Neural cell (in vitro differentiated cells): Measurements from ENCODE around the gene CASP10. TPM values are rescaled to one million over a fixed set of nuclear protein-coding genes. Genes with fewer than 3 reads are reported as not detected.

Source experiments
- H2AFZ ChIP-seq: fragments of 200-600, 300-800 bp; sonication (generic), shearing (Covaris generic); 2 replicates; pipeline ENCODE4 v1.6.0; 2014; ENCODE audit warnings: low read depth, mild to moderate bottlenecking, antibody characterized with exemption, low read length, moderate library complexity
- H3F3A ChIP-seq: fragments of 200-600 bp; shearing (Covaris generic); 2 replicates; pipeline ENCODE4 v1.6.1; 2016; ENCODE audit warnings: mild to moderate bottlenecking, moderate library complexity, mixed read lengths, antibody characterized with exemption, low read length; ENCODE audit not compliant: insufficient read depth, poor library complexity, severe bottlenecking
- H3K27ac ChIP-seq: fragments of 200-600, 300-800 bp; sonication (generic), shearing (Covaris generic); 2 replicates; pipeline ENCODE4 v1.5.1; 2014; ENCODE audit warnings: mild to moderate bottlenecking, low read length, moderate library complexity
- H3K27me3 ChIP-seq: fragments of 300-800, 200-600 bp; sonication (generic), shearing (Covaris generic); 2 replicates; pipeline ENCODE4 v1.6.0; 2014; ENCODE audit warnings: mild to moderate bottlenecking, low read depth, low read length, moderate library complexity; ENCODE audit not compliant: insufficient read depth
- H3K36me3 ChIP-seq: fragments of 300-800, 200-600 bp; sonication (generic), shearing (Covaris generic); 2 replicates; pipeline ENCODE4 v1.5.1; 2014; ENCODE audit warnings: mild to moderate bottlenecking, antibody characterized with exemption, low read length, moderate library complexity; ENCODE audit not compliant: insufficient read depth
- H3K4me2 ChIP-seq: fragments of 300-800, 200-600 bp; sonication (generic), shearing (Covaris generic); 2 replicates; pipeline ENCODE4 v1.6.0; 2014; ENCODE audit warnings: mild to moderate bottlenecking, low read length
- H3K4me3 ChIP-seq: fragments of 300-800, 200-600 bp; sonication (generic), shearing (Covaris generic); 2 replicates; pipeline ENCODE4 v1.5.1; 2014; ENCODE audit warnings: mild to moderate bottlenecking, low read length, moderate library complexity
- H3K79me2 ChIP-seq: fragments of 200-600 bp; shearing (Covaris generic); replicated peaks from 2 replicates; pipeline ENCODE4 v1.6.0; 2014; ENCODE audit warnings: mild to moderate bottlenecking, low read length, moderate library complexity; ENCODE audit not compliant: insufficient read depth
- H3K9ac ChIP-seq: fragments of 300-800, 200-600 bp; sonication (generic), shearing (Covaris generic); 2 replicates; pipeline ENCODE4 v1.6.1; 2016; ENCODE audit warnings: mild to moderate bottlenecking, low read length, mixed read lengths
- H3K9me2 ChIP-seq: fragments of 200-600 bp; shearing (Covaris generic); 2 replicates; pipeline ENCODE4 v1.6.1; 2016; ENCODE audit warnings: mild to moderate bottlenecking, low read length, mixed read lengths; ENCODE audit not compliant: insufficient read depth
- H3K9me3 ChIP-seq: fragments of 200-600, 300-800 bp; sonication (generic), shearing (Covaris generic); 2 replicates; pipeline ENCODE4 v1.6.1; 2016; ENCODE audit warnings: mild to moderate bottlenecking, mixed run types, low read length, moderate library complexity, mixed read lengths
- H4K20me1 ChIP-seq: fragments of 200-600 bp; shearing (Covaris generic); 2 replicates; pipeline ENCODE4 v1.6.1; 2016; ENCODE audit warnings: mild to moderate bottlenecking, mixed run types; ENCODE audit not compliant: insufficient read depth
- EP300 ChIP-seq: fragments of 450-650 bp; conservative IDR thresholded peaks from 2 replicates; pipeline ENCODE4 v1.6.1; 2014; ENCODE audit warnings: antibody characterized with exemption, mild to moderate bottlenecking, moderate library complexity; ENCODE audit not compliant: poor library complexity, severe bottlenecking
- EZH2 ChIP-seq: fragments of 200-600, 300-800 bp; shearing (Covaris generic), sonication (generic); IDR thresholded peaks from 2 replicates; pipeline ENCODE4 v1.6.1; 2014; ENCODE audit warnings: antibody characterized with exemption, low read length, borderline replicate concordance, mild to moderate bottlenecking; ENCODE audit not compliant: insufficient read depth, poor library complexity, severe bottlenecking
- MXI1 ChIP-seq: fragments of 450-650 bp; conservative IDR thresholded peaks from 2 replicates; pipeline ENCODE4 v1.6.1; 2014; ENCODE audit warnings: antibody characterized with exemption, mild to moderate bottlenecking; ENCODE audit not compliant: poor library complexity, severe bottlenecking
- POLR2AphosphoS5 ChIP-seq: IDR thresholded peaks from 2 replicates; pipeline ENCODE4 v1.6.1; 2012
- RAD21 ChIP-seq: fragments of 450-650 bp; conservative IDR thresholded peaks from 2 replicates; pipeline ENCODE4 v1.6.1; 2014; ENCODE audit warnings: antibody characterized with exemption, mild to moderate bottlenecking, moderate library complexity
- REST ChIP-seq: IDR thresholded peaks from 2 replicates; pipeline ENCODE4 v1.6.1; 2012; ENCODE audit warnings: borderline replicate concordance
- SMC3 ChIP-seq: fragments of 450-650 bp; conservative IDR thresholded peaks from 2 replicates; pipeline ENCODE4 v1.6.1; 2014; ENCODE audit warnings: antibody characterized with exemption, mild to moderate bottlenecking, moderate library complexity; ENCODE audit not compliant: poor library complexity
- TAF1 ChIP-seq: IDR thresholded peaks from 2 replicates; pipeline ENCODE4 v1.6.1; 2012; ENCODE audit warnings: low read depth
- polyA plus RNA-seq: library from polyadenylated mRNA; depleted of rRNA; stranded (reverse); fragments of >200 nt; gene quantifications from 2 replicates; pipeline ENCODE4 v1.2.3, GENCODE V29; 2014
- TF ChIP-seq, protein P1 (sequence below): fragments of 450-650 bp; IDR thresholded peaks from 2 replicates; pipeline ENCODE4 v1.5.1; 2014; ENCODE audit warnings: antibody characterized with exemption, mild to moderate bottlenecking, moderate library complexity; ENCODE audit not compliant: poor library complexity, severe bottlenecking

The CASP10 gene
- polyA plus RNA-seq, 1 donor from 2014 or later: not detected

DNA sequence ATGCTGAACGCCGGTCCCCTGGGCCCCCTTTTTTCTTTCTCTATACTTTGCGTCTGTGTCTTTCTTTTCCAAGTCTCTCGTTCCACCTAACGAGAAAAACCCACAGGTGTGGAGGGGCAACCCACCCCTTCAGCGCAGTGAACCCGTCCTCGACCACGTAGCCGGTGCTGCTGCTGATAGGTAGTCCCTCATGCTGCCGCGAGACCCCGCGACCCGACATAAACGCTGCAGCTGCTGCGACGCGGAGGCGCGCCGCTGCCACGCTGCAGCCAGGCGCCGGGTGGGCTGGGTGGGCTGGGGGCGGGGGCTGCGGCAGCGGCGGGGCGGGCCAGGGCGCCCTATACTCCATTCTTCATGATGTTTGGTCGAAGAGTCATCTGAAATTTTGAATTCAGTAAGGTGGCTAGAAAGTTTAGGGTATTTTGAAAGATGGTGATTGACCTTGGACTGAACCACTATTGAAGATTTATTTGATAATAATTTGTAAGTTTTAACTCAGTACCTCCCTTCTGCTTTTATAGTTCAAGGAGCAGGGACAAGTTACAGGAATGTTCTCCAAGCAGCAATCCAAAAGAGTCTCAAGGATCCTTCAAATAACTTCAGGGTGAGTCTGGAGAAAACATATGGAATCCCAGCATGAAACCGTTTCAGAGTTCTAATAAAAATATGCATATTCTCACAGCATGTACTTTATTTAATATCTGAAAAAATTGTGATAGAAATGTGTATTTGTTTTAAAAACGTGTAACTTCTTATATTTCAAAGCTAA is 42.9 kb upstream of the CASP10 start:
- Histone ChIP-seq H4K20me1 (no peaks in the 10 kb centered on the region), H3K9ac (no peak overlapping the region), H2AFZ (no peak overlapping the region), H3K4me2 (no peak overlapping the region), H3K79me2 (no peaks in the 10 kb centered on the region), H3K9me2 (no peaks in the 10 kb centered on the region), H3K27me3 (no peaks in the 10 kb centered on the region), H3K4me3 (no peak overlapping the region), H3K27ac (no peak overlapping the region), H3K9me3 (no peaks in the 10 kb centered on the region), H3K36me3 (no peaks in the 10 kb centered on the region), H3F3A (no peaks in the 10 kb centered on the region)
- no peak for TF ChIP-seq EZH2
- no peak for TF ChIP-seq SMC3
- TF ChIP-seq RAD21: no peak
- TF ChIP-seq REST: no peak
- TF ChIP-seq, protein P1, sequence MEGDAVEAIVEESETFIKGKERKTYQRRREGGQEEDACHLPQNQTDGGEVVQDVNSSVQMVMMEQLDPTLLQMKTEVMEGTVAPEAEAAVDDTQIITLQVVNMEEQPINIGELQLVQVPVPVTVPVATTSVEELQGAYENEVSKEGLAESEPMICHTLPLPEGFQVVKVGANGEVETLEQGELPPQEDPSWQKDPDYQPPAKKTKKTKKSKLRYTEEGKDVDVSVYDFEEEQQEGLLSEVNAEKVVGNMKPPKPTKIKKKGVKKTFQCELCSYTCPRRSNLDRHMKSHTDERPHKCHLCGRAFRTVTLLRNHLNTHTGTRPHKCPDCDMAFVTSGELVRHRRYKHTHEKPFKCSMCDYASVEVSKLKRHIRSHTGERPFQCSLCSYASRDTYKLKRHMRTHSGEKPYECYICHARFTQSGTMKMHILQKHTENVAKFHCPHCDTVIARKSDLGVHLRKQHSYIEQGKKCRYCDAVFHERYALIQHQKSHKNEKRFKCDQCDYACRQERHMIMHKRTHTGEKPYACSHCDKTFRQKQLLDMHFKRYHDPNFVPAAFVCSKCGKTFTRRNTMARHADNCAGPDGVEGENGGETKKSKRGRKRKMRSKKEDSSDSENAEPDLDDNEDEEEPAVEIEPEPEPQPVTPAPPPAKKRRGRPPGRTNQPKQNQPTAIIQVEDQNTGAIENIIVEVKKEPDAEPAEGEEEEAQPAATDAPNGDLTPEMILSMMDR: no peak
- no peak for TF ChIP-seq TAF1
- no peak for TF ChIP-seq EP300
- no peak for TF ChIP-seq MXI1
- no peak for TF ChIP-seq POLR2AphosphoS5

DNA sequence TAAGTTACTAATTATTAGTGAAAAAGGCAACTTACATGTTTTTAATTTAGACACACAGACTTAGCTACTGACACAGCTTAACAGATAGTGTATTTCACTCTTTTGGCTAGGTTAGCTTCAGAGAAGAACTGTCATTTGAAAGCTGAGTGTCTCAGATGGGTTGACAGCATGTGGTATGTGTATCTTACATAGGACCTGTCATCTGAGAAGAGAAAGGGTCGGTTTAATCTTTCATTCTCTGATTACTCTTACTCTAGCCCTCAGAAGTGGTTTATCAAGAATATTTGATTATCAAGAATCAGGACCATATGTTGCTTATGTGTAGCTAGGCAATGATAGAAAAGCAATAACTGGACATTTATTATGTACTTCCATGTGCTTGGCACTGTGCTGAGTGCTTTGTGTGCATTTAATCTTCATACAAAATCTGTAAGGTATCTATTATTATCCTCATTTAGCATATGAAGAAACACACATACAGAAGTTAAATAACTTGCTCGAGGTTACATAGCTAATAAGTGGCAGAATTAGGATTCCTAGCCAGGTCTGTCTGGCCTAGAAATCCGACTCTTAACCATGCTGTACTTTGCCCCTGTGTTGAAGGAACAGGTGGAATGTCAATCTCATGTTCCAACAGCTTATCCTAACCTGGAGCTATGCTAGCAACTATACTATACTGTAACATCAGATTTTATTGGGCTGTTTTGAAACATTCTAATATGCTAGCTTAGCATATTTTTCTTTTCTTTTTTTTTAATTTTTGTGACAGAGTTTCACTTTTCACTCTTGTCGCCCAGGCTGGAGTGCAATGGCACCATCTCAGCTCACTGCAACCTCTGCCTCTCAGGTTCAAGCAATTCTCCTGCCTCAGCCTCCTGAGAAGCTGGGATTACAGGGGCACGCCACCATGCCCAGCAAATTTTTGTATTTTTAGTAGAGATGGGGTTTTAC is 38.6 kb upstream of the CASP10 start:
- Histone ChIP-seq H3K27me3 (no peaks in the 10 kb centered on the region), H3K9ac (no peak overlapping the region), H3K4me3 (no peak overlapping the region), H3K4me2 (no peak overlapping the region), H3K36me3 (no peaks in the 10 kb centered on the region), H3K9me2 (no peaks in the 10 kb centered on the region), H4K20me1 (no peaks in the 10 kb centered on the region), H2AFZ (no peak overlapping the region), H3F3A (no peaks in the 10 kb centered on the region), H3K27ac (no peak overlapping the region), H3K9me3 (no peaks in the 10 kb centered on the region), H3K79me2 (no peaks in the 10 kb centered on the region)
- TF ChIP-seq TAF1 (no peak), POLR2AphosphoS5 (no peak), EP300 (no peak), SMC3 (no peak), EZH2 (no peak), MXI1 (no peak), RAD21 (no peak), REST (no peak)
- TF ChIP-seq, protein P1: no peak
